Gastroesophageal sphincter (tissue), 4 donors: Measurements from ENCODE around the gene ZFP36. TPM values are rescaled to one million over a fixed set of nuclear protein-coding genes. Genes with fewer than 3 reads are reported as not detected.

Source experiments
- ATAC-seq: fragments of 150-250 bp; one replicate; pipeline ENCODE4 v1.9.1; 2016; ENCODE audit warnings: mild to moderate bottlenecking, moderate library complexity
- H3K27ac ChIP-seq, 4 donors: fragments of 200-600 bp; sonication (generic) in 3 of 4; 1 replicate in 3 of 4; 2 replicates in 1 of 4; pipeline ENCODE4 v1.5.1; 2016 to 2019
- H3K27me3 ChIP-seq: fragments of 200-600 bp; sonication (generic); one replicate; pipeline ENCODE4 v1.5.1; 2019
- H3K36me3 ChIP-seq, 2 donors: fragments of 200-600 bp; sonication (generic); one replicate each; pipeline ENCODE4 v1.5.1; 2019; ENCODE audit warnings: control low read depth in 1 of 2
- H3K4me1 ChIP-seq, 3 donors: fragments of 200-600 bp; sonication (generic); 1 replicate in 2 of 3; 2 replicates in 1 of 3; pipeline ENCODE4 v1.5.1; 2016 to 2019; ENCODE audit warnings: control low read depth in 2 of 3
- H3K4me3 ChIP-seq, 2 donors: fragments of 200-600 bp; sonication (generic); one replicate each; pipeline ENCODE4 v1.5.1; 2019; ENCODE audit warnings: mild to moderate bottlenecking in 1 of 2, moderate library complexity in 1 of 2
- H3K9me3 ChIP-seq, 3 donors: fragments of 200-600 bp; sonication (generic); one replicate each; pipeline ENCODE4 v1.5.1; 2017 to 2019; ENCODE audit warnings: control low read depth in 2 of 3
- EP300 ChIP-seq: sonication (generic); formaldehyde crosslinking; IDR thresholded peaks from one replicate; pipeline ENCODE4 v1.6.1; 2017; ENCODE audit warnings: antibody characterized with exemption, mild to moderate bottlenecking
- POLR2A ChIP-seq, 2 donors: fragments of 450-650 bp; IDR thresholded peaks; one replicate each; pipeline ENCODE4 v1.6.1; 2017; ENCODE audit warnings: antibody characterized with exemption in 2 of 2, mild to moderate bottlenecking in 2 of 2, moderate library complexity in 1 of 2
- POLR2AphosphoS5 ChIP-seq: sonication (generic); formaldehyde crosslinking; IDR thresholded peaks from one replicate; pipeline ENCODE4 v1.6.1; 2017; ENCODE audit warnings: antibody characterized with exemption
- WGBS, 2 donors: methylation state at CpG; one replicate each; pipeline ENCODE4 v1.1.5; 2018; ENCODE audit warnings: low coverage in 1 of 2; 5-methylcytosine and 5-hydroxymethylcytosine counted together
- total RNA-seq, 4 donors: library from RNA; depleted of rRNA; stranded (reverse); fragments of >200 nt; gene quantifications; one replicate each; pipeline ENCODE4 v1.1.0, GENCODE V29; 2016
- TF ChIP-seq, protein P1 (sequence below), 4 experiments: fragments of 200-600 bp in 2 of 4; fragments of 450-650 bp in 2 of 4; sonication (generic) in 1 of 4; IDR thresholded peaks; one replicate each; pipeline ENCODE4 v1.5.1; 2017 to 2019; ENCODE audit warnings: antibody characterized with exemption in 4 of 4, mild to moderate bottlenecking in 2 of 4, moderate library complexity in 2 of 4

The ZFP36 gene, protein sequence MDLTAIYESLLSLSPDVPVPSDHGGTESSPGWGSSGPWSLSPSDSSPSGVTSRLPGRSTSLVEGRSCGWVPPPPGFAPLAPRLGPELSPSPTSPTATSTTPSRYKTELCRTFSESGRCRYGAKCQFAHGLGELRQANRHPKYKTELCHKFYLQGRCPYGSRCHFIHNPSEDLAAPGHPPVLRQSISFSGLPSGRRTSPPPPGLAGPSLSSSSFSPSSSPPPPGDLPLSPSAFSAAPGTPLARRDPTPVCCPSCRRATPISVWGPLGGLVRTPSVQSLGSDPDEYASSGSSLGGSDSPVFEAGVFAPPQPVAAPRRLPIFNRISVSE
- 100 to 1,000 TPM in 3 of 4 donors, 10 to 100 TPM in 1; 78.6 to 276 (median 158) TPM for total RNA-seq

DNA sequence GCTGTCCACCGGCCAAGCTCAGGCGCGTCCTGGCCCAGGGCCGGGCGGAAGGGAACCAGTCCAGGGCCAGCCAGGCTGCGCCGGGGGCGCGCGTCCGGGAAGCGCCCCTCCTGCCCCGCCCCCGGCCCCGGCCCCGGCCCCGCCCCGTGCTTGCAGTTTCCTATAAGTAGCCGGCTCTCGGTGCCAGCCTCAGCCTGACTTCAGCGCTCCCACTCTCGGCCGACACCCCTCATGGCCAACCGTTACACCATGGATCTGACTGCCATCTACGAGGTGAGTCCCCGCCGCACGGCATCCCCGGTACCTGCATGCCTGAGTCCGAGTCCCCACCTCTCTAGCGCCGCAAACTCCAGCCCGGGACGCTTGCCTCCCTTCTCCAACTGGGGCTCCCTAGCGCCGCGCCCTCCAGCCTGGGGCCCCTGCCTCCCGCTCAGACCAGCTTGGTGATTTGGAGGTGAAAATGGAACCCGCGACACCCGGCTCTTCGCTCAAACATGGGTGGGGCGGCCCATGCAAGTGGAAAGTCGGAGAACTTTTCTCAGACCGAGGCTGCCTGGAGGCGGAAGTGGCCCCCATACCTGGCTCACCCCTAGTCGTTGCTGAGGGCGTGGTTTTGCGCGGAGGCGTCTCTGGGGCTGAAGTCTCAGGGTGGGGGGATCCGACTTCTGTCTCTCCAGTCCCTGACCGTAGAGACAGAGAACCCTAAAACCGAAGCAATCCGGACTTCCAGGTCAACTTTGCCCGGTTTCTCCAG lies at the start of gene ZFP36:
Gene ZFP36, plus strand, starts transcription at position 192 of the 754 bp plus-strand sequence. Its CDS starts 58 bp downstream, at position 250.
- Histone ChIP-seq H3K9me3 (no peaks in the 10 kb centered on the region), H3K27ac (peak within 1 kb of the TSS; percentile 99 to 100 (median 99)), H3K27me3 (no peaks in the 10 kb centered on the region), H3K4me1 (peaks cover 0 to 58% (median 23%) of the 10 kb centered on the region in 3 donors), H3K4me3 (peak within 1 kb of the TSS; percentile 84 to 90), H3K36me3 (peaks cover 4 to 22% of the 10 kb centered on the region in 2 donors)
- TF ChIP-seq EP300 (no peak), POLR2A (IDR thresholded peaks at IDR 0.05) (peak; percentile 100), POLR2AphosphoS5 (peak; percentile 100)
- TF ChIP-seq, protein P1, sequence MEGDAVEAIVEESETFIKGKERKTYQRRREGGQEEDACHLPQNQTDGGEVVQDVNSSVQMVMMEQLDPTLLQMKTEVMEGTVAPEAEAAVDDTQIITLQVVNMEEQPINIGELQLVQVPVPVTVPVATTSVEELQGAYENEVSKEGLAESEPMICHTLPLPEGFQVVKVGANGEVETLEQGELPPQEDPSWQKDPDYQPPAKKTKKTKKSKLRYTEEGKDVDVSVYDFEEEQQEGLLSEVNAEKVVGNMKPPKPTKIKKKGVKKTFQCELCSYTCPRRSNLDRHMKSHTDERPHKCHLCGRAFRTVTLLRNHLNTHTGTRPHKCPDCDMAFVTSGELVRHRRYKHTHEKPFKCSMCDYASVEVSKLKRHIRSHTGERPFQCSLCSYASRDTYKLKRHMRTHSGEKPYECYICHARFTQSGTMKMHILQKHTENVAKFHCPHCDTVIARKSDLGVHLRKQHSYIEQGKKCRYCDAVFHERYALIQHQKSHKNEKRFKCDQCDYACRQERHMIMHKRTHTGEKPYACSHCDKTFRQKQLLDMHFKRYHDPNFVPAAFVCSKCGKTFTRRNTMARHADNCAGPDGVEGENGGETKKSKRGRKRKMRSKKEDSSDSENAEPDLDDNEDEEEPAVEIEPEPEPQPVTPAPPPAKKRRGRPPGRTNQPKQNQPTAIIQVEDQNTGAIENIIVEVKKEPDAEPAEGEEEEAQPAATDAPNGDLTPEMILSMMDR (IDR thresholded peaks at IDR 0.05), result peak in 2 of 4 experiments; percentile 33 to 42
- WGBS, 2 donors, result 0% methylated on average over 1 of the region's 56 CpGs; no CpG with 5 or more reads in 1 of the 2 donors
- ATAC-seq, result peak; percentile 28

DNA sequence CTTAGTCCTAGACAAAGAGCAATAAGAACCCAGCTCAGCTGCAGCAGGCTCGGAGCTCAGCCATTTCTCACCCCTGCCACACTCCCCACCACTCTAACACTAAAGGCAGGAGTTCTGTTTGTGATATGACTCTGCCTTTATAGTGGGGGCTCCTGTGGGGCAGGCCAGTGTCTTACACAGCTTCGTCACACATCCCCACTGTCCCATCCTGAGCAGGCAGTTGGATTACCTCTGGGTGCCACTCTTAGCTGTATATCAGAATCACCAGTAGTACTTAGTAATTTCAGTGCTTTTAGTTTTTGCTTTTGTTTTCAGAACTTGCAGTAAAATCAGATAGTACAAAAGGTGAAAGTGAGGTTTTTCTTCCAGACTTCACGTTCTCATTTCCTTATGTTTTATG lies 47.6 kb upstream of the ZFP36 start:
- Histone ChIP-seq H3K27ac (no peak overlapping the region), H3K27me3 (no peaks in the 10 kb centered on the region), H3K4me1 (peaks cover 0 to 27% (median 6%) of the 10 kb centered on the region in 3 donors), H3K9me3 (no peaks in the 10 kb centered on the region), H3K4me3 (no peak overlapping the region), H3K36me3 (peaks cover 0 to 100% of the 10 kb centered on the region in 2 donors)
- ATAC-seq, result no peak
- TF ChIP-seq, protein P1 (IDR thresholded peaks at IDR 0.05), result no peak
- TF ChIP-seq POLR2AphosphoS5 (no peak), POLR2A (IDR thresholded peaks at IDR 0.05) (no peak), EP300 (no peak)
- 77 to 92% methylated on average over 3 of the region's 3 CpGs for WGBS, 2 donors

DNA sequence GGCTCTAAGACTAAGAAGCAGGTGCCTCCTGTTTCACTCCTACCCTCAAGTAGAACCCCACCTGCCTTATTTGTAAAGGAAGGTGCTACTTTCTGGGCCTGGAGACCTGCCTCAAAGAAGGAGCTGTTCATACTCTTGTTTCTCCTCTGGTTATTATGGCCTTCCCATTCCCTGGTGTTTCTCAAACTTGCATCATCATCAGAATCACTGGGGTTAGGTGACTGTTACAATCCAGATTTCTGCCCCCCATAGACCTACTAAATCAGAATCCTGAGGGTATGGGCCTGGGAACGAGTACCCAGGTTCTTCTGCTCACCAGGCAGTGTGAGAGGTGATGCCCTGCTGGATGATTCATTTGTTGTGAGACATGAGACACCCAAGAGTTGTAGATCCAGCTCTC lies 46.0 kb upstream of the ZFP36 start:
- WGBS, 2 donors, result 67% methylated on average over 1 of the region's 1 CpG; no CpG with 5 or more reads in 1 of the 2 donors
- Histone ChIP-seq H3K27me3 (no peaks in the 10 kb centered on the region), H3K4me1 (peaks cover 0 to 41% (median 10%) of the 10 kb centered on the region in 3 donors), H3K36me3 (peaks cover 0 to 97% of the 10 kb centered on the region in 2 donors), H3K9me3 (no peaks in the 10 kb centered on the region), H3K4me3 (no peak overlapping the region), H3K27ac (peak overlapping the region in 2 of 4 donors; percentile 37 to 73)
- ATAC-seq, result no peak
- TF ChIP-seq POLR2AphosphoS5, result no peak

DNA sequence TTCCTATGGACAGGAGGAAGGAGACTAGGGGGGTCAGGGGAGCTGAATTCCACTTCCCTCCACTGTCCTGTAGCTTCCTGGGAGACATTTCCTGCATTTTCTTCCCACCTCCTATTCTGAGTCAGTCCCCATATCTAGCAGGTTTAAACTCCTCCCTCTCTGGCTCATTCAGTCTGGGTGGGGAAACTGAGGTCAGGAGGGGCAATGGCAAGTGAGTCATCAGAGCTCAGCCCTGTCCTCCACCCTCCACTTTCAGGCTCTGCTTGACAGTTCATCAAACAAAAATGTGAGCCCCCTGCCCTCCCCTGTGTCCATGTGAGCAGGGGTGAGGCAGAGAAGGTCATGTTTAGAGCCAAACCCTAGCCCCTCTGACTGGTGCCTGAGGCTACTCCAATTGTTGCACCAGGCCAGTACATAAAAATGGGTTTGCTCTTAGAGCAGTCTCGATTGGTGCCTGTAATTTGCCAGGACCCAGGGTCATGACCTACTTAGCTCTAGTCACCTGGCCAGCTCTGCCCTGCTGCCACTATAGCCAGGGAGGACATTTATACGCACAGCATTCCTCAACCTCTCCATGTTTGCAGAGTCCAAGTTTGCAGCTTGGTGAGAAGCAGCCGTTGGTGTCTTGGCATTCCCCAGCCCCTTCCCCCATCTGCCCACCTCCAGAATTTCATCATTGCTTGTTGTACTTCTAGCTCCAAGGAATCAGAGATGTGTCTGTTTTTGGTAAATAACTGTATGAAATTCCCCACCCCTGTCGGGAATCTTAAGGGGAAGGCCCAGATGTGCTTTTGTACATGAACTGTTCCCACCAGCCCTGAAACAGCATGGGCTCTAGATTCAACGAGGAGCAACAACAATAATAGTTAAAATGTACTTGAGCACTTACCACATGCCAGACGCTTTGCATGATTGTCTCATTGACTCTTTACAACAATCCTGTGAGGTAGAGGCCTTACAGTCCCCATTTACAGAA lies 43.7 kb upstream of the ZFP36 start:
- ATAC-seq, result peak; percentile 82
- 37 to 43% methylated on average over 3 to 5 of the region's 6 CpGs for WGBS, 2 donors
- H3K4me3 ChIP-seq, result no peak overlapping the region
- TF ChIP-seq, protein P1 (IDR thresholded peaks at IDR 0.05), result no peak
- peak; percentile 45 for TF ChIP-seq POLR2AphosphoS5
- no peaks in the 10 kb centered on the region for H3K9me3 ChIP-seq
- peaks cover 0 to 90% of the 10 kb centered on the region in 2 donors for H3K36me3 ChIP-seq
- H3K4me1 ChIP-seq, result peaks cover 0 to 56% (median 10%) of the 10 kb centered on the region in 3 donors
- H3K27ac ChIP-seq, result peak overlapping the region in 3 of 4 donors; percentile 62 to 80 (median 73)
- no peaks in the 10 kb centered on the region for H3K27me3 ChIP-seq
